Measurements from ENCODE around the gene MED14.

The MED14 gene

DNA sequence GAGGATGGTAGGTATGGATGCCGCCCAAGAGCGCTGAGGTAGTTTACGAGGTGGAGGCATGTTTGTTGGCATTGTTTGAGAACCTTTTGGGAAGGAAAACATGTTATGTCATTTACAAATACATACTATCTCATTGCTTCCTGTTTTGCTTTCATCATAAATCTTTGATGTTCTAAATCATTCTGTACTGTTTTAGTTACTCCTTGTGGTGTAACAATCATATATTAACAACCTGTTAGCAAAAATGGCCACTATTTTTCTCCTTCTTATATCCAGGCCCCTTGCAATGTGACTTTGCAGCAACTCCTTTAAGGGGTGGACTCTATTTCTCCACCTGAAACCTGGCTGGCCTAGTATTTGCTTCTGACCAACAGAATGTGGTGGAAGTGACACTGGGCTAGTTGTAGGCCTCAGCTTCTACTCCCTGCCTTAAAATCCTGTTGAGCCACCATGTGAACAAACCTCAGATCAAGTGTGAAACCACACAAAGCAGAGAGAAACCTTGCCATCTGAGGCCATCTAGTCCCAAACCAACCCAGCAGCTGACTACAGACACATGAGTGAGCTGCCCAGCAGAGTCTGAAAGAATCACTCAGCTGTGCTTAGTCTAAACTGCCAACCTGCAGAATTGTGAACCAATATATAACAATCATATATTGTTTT lies 72.1 kb downstream of the MED14 start:
- DNase-seq = no peak

DNA sequence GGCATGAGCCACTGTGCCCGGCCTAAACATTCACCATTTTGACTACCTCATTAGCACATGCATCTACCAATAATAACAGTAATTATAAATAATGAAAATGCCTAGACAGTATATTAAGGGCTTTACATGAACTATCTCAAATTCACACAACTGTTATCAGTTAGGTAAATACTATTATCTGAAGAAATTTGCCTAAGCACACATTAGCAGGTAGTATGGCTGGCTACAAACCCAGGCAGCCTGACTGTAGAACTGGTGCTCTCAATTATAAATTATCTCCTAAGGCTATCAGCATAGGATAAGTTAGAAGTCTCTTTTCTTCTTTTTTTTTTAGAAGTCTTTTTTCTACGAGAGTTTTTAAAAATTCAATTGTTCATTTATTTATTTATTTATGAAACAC lies 73.9 kb downstream of the MED14 start:
- no peak for DNase-seq

DNA sequence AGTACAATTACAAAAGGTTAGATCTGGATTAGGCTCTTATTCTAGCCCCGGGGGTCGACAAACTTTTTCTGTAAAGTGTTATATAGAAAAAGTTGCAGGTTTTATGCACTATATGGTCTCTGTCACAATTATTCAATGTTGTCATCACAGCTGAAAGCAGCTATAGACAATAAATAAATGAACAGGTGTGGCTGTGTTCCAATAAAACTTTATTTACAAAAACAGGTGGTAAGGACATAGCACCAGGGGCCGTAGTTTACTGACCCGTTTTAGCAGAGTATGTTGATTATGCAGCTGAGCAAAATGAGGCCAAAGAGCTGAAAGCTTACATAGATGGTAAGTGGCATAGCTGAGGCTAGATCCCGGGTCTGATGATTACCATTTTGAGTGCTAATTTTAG lies 75.0 kb downstream of the MED14 start:
- DNase-seq = no peak

DNA sequence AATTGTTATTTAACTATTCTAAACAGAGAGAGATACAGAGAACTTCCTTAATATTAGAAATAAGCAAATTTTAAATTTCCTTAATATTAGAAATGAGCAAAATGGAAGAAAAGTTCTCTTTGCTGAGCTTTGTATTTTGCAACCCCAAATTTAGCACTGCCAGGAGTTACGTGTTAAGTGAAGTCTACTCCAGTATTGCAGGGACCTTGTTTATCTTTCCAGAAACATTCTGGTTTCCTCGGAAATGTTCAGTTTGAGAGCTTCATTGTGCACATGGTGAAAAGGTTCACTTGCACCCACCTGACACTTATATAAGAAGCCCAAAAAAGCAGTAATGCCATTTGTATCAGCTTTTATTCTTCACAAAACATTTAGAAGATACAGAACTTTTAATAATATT lies 81.8 kb downstream of the MED14 start:
- DNase-seq = no peak

DNA sequence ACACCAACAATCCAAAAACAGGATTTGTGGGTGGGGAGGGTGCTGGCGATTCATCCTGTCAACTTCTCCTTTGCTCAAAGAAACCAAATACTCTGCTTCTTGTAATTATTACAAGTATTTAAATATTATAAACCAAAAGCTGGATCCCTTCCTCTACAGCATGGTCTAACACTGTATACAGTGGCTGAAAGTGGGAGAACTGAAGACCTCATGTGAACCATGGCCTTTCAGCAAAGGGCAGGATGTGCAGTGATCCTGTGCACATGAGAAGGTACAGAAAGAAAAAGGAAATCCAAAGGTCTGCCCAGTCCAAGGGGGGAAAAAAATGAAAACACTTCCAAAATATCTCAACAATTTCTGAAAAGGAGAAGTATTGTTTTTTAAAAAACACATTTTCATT lies 82.7 kb downstream of the MED14 start:
- DNase-seq = no peak

DNA sequence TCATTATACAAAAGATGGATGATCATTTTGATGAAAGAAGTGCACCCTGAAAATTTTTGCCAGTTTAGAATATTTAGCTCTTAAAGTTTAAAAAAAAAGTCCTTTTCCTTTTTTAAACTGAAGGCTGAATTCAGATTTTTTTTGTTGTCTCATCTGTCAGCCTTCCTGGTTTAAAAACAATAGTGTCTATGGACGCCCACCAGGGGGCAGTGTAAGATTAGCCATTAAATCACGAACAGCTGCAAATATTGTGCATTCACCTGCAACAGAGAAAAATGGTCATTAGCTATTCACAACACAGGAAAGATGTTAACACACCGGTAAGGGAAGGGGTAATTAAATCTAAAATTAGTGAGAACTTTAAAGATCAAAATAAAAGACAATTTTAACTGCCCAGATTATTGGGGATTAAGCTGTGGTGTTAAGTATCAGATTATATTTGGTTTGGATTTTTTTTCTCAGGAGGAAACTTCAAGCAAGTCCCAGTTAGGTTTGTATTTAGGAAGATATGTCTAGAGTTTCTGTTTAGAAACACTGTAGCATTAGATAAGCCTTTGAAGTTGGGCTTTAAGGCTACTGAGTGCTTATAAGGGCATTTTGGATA lies 83.6 kb downstream of the MED14 start:
- DNase-seq = peak; percentile 50 to 52

DNA sequence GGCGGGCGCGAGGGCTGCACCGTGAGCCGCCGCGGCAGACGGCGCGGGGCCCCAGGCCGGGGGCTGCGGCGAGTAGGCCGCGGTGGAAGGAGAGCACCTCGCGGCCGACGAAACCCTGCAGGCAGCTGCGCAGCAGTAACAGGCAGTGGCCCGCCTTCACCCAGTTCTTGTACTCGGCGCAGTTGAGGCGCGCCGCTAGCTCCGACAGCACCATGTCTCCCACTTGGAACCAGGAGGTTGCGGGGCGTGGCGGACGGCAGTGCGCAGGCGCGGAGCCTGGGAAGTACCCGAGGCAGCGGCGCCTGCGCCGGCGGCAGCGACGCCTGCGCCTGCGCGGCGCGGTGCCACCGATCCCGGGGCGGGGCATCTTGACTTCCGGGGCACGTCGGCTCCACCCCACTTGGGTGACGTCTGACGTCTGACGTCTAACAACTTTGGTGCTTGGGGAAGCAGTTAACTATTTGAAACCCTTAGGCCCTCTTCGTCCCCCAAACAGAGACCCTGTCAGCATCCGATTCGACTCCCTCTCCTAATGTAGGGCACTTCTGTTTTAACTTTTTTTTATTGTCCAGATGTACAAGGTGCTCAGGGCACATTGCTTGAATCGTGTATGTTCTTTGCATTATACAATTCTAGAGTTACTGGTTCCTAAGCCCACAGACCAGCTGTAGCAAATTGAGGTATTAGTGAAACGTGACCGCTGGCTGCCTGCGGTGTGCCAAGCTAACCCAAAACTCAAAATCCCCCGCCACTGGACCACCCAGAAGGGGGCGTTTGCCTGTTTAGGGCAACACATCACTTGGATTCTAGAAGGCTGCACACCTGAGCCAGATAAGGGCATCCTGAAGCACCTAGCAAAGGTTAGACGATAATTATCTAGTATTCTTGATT lies 87.8 kb downstream of the MED14 start, which contains the start of gene CXorf38:
CXorf38 (minus strand) TSS at position 255 of the 891 bp plus-strand sequence; CDS start at position 214, 41 bp downstream.
- peak; percentile 90 to 94 for DNase-seq

DNA sequence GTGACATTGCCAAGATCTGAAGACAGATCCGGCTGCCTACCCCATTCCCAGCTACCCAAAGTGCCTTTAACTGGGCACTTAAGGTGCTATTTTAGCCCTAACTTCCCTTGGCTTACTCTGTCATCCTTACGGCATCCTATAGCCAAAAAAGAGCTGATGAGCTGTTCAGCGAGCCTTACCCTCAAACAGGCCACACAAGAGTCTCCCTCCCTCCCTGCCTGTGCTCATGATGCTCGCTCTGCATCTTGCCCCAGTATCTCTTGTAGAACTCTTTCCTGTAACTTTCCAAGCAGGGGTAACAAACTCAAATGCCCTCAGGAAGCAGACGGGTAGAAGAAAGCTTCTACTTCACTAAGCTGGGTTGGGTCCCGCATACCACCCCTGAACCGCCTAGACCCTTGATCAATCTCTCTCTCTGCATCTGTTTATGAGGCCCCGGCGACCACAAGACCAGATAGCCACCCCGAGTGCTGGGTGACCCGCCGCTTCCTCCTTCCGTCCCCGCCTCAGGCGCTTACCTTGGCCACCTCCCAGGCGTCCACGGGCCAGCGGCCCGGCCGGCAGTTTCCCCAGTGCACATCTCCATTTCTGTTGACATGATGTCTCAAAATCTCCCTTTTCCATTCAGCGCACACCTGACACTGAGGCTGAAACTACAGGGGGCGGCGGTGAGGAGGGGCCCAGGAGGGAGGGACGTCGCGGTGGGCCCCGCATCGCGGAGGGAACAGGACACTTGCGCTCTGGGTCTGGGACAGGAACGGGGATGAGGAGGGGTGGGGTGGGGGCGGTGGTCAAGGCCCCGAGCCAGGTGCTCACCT lies 88.6 kb downstream of the MED14 start:
- peak; percentile 36 to 53 for DNase-seq

DNA sequence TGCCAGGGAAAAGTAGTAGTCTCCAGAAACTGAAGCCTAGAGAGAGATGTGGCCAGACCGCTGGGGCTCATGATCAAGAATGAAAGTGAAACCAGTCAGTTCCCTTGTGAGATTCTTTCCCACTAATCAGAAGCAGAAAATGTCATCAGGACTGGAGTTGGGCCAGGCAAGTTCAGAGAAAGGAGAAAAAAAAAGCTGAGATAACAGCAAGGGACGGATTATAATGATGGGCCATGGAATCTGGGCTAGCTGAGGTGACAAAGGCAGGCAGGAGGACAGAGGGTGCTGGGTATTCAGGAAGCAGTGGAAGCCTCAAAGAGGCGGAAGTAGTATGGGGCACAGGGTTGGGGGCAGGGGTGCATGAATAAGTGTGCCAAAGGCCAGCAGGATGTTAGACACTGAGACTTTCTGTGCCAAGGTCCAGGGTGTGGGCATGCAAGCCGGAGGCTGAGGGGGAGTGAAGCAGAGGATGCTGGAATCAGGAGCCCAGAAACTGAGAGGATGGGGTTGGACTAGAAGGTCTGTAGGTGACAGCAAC lies 90.5 kb downstream of the MED14 start:
- peak; percentile 68 to 77 for DNase-seq

DNA sequence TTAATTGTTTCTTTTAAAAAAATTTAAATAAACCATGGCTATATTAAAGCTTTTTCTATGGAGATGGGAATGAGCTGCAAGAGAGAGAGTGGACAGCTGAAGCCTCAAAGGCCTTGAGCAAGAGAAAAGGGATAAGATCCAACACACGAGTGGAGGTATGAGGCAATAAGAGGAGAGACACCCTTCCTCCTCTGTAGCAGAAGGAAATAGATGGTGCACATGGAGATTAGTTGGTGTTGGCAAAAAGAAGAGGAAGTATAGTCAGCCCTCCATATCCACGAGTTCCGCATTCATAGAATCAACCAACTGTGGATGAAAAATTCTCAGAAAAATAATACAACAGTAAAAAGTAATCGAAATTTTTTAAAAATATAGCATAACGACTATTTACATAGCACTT lies 91.2 kb downstream of the MED14 start:
- DNase-seq = peak; percentile 77 to 84

DNA sequence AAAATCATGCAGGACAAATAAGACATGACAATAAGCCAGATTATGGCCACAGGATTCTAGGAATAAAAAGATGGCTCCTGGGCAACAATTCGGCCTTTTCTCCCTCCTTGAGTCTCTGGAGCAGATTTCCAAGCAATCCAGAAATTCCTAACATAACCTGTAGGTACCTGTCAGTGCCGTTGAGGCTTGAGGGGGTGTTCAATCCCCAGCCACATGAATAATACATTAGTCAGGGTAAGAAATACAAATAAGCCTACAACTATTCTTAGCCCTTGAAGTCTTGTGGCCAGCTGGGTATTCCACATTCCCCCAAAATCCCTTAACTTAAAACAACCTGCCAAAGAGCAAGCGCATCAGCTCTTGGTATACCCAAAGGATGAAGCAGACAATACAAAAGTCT lies 97.7 kb downstream of the MED14 start:
- DNase-seq = no peak

DNA sequence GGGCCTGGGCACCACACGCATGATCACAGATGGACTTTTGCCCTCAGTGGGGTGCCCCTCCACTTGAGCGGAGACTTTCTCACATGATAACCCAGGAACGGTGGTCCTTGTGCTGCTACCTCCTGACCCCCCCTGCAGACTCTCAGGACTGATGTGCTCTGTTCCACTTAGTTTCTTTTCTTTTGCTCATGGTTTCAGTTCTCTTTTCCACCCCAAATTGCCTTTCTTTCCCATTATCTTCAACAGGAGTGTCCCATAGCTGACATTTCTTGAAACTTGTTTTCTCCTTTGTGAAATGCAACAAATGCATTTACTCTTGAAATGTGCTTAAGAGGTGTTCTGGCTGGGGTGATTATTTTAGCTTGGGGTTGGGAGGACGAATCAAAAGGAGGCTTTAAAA lies 103.1 kb downstream of the MED14 start:
- no peak for DNase-seq

DNA sequence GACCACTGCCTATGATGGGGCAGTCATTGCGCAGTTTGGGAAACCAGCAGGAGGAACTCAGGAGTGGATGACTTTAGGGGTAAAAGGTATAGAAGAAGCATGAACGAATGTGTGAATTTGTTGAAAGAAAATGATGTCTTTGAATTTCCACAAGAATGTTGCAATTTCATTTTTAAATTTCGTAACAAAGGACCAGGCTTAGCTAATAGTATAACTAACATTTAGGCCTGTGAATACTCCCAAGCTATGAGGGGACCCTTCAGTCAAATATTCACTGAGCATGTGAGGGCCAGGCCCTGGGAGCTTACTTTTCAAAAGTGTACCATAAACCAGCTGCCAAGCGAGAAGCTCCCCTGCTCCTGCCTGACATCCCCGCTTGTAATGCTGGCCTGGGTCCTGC lies 106.8 kb downstream of the MED14 start:
- DNase-seq = peak in 1 of 2 donors; percentile 38

DNA sequence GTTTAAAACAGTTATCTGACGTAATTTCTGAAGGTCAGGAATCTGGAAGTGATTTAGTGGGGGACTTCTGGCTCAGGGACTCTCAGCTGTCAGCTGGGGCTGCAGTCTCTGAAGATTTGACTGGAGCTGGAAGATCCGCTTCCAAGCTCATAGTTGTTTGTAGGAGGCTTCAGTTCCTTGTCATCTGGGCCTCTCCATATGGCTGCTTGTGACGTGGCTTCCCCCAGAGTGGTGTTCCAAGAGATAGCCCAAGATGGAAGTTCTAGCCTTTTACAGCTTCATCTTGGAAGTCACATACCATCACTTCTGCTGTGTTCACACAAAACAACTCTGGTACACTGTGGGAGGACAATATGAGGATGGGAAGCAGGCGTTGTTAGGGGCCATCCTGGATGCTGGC lies 110.0 kb downstream of the MED14 start:
- DNase-seq = no peak

DNA sequence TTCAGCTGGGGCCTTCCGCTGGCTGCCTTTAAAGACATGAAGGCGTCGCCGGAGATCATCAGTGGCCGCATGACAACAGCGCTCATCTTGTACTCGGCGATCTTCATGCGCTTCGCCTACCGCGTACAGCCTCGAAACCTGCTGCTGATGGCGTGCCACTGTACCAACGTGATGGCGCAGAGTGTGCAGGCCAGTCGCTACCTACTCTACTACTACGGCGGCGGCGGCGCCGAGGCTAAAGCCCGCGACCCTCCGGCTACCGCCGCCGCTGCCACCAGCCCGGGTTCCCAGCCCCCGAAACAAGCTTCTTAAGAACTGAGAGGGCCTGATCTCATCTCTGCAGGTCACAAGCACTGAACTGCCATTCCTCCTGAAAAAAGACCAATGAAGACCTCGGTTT lies 111.7 kb downstream of the MED14 start:
- DNase-seq = no peak

DNA sequence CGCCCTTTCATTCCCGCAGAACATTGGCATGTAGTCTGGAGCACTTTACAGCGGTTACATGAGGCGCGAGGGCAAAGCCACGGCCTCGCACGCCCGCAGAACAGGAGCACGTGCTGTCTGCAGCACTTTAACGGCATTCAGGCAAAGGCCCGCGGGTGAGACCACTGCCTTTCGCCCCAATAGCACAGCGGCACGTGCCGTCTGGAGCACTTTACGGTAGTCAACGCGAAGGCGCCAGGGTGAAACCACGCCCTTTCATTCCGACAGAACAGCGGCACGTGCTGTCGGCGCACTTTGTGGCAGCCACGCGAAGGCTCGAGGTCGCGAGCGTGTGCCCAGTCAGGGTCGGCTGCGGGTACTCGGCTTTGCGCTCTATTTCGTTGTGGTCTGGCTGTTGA lies 112.2 kb downstream of the MED14 start, which contains the start of gene MPC1L:
MPC1L (plus strand) TSS at position 290 of the 398 bp plus-strand sequence. CDS start 138 bp downstream, outside the sequence.
- DNase-seq = no peak

DNA sequence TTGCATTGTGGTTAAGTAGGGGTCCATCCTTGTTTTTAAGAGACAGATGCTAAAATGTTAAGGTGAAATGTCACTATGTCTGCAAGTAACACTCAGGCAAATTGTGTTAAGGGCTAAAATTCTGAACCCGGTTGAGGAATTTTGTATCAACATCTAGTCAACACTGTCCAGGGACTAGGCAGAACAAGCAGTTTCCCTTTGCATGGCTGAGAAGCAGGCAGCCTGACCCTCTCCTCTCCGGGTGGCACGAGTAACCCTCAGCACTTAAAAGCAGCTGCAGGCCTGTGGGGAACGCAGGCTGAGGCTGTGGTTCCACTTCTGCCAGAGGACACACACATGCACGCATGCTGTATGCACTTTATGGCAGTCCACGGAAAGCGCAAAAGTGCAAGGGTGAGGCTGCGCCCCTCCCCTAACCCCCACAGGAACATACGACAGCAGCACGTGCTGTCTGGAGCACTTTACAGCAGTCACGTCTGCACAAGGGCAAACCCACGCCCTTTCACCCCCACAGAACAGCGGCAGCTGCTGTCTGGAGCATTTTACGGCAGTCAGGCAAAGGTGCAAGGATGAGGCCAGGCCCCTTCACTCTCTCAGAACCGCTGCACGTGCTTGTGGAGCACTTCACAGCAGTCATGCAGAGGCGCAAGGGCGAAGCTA lies 112.7 kb downstream of the MED14 start:
- no peak for DNase-seq

DNA sequence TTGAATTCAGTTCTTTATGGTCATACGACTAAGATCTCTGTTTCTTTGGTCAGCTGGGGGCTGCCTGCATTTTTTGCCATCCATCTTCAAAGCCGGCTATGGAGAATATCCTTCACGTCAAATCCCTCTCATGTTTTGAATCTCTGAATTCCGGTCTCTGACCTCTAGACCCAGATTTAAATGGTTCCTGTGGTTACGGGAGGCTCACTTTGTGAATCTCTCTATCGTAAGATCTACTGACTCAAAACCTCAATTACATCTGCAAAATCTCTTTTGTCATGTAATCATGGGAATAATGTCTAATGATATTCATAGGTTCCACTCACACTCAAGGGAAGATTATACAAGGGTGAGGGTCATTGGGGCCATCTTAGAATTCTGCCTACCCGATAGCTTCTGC lies 117.8 kb downstream of the MED14 start:
- no peak for DNase-seq

DNA sequence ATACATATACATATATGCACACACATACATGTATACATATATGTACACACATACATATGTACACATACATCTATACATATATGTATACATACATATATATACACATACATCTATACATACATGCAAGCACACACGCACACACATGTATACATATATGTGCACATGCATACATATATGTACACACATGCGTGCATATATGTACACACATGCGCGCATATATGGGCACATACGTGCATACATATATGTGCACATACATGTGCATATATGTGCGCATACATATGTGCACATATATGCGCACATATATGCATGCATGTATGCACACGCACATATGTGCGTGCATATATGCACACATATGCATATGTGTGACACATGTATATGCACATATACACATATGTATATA lies 119.4 kb downstream of the MED14 start:
- DNase-seq = no peak

DNA sequence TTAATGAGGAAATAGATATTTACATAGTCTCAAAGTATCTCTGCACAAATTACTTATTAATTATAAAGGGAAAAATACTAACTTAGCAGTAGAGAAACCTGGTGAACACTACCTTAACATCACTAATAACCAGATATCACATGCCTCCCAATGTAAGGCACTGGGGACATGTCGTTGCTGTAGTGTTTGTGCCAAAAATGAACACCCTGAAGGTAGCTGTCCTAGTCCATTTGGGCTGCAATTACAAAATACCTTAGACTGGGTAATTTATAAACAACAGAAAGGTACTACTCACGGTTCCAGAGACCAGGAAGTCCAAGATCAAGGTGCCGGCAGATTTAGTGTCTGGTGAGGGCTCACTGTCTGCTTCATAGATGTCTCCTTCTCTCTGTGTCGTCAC lies 122.8 kb downstream of the MED14 start:
- no peak for DNase-seq

DNA sequence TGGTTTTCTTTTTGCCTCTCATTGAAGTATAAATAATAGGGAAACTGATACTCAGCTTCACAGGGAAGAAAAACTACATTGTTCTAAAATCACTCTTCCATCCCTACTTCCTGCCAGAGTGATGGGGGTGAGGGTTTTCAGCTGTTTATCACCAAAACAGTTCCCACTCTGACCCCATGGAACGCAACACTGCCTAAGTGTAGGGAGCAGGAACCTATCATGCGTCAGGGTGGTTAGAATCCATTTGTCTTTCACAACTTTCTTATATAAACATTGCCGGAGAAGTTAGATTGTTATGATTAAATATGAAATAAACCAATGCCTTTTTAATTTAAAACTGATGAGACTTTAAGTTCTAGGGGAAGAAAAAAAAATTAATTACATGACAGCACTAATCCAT lies 128.0 kb downstream of the MED14 start:
- DNase-seq = no peak

DNA sequence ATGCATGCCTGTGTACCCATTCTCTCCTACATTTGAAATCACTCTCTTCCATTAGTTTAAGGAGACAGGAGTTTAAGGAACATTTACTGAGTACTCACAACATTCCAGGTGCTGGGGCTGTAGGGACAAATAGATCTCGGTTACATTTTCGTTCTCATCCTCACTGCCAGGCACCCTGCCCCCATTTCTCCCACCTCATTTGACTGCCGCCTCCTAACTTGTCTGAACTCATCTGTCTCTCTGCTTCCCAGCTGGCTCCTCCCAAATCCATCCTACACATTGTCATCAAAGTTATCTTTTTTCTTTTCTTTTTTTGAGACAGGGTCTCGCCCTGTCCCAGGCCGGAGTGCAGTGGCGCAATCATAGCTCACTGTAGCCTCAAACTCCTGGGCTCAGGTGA lies 131.9 kb downstream of the MED14 start:
- no peak for DNase-seq
